SK-N-DZ (cell line): ENCODE data around the gene LHCGR. TPM values are rescaled to one million over a fixed set of nuclear protein-coding genes. Genes with fewer than 3 reads are reported as not detected.
A peak's percentile ranks its signal among the peaks of the same experiment; 100 is the strongest.

ENCODE experiments used
- DNase-seq: peaks from one replicate; pipeline ENCODE4 v3.0.0-alpha.2; 2015; ENCODE audit warnings: low spot score
- polyA plus RNA-seq, 2 experiments: library from polyadenylated mRNA; depleted of rRNA; stranded (reverse); fragments of >200 nt; gene quantifications; 2 replicates each; pipeline ENCODE4 v1.2.3, GENCODE V29; 2014

Gene LHCGR
- 0.46 TPM in 1 of 2 replicates, not detected in the other for polyA plus RNA-seq (2014; cell fraction: cytosol; rRNA removed)
- polyA plus RNA-seq (2014; cell fraction: nucleus; rRNA removed) = 1.8 TPM in 1 of 2 replicates, not detected in the other

DNA sequence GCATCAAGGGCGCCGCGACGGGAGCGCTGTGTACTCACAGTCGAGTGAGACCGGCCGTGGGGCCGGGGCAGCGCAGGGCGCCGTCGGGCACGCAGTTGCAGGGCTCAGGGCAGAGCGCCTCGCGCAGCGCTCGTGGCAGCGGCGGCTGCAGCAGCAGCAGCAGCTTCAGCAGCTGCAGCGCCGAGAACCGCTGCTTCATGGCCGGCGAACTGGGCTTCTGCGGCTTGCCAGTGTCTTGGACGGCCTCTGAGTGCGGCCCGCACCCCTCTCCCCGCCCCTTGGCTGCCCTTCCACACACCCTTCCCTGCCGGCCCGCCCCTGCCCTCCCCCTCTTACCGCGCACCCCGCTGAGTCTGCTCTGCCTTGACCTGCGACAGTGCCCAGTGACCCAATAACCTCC, at the start of gene LHCGR:
TSS of gene LHCGR (minus strand) at position 252 of the 400 bp plus-strand sequence. CDS start at position 199, 53 bp downstream.
- peak; percentile 14 for DNase-seq

DNA sequence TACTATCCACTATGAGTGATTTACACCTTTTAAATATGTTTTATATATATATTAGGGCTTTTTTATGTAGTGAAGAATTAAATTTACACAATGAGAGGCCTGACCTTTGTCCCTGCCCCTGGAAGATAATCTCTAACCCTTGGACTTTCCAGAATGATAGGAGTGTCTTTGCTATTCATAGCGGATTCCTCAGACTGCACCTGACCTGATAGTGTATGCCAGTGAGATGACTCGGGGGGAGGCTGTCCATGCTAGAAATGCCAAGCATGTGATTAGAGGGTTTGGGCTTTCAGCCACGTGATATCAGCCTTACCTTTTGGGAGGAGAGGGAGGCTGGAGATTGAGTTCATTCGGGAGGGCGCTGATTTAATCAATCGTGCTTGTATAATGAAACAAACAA, 44.1 kb upstream of the LHCGR start:
- no peak for DNase-seq

DNA sequence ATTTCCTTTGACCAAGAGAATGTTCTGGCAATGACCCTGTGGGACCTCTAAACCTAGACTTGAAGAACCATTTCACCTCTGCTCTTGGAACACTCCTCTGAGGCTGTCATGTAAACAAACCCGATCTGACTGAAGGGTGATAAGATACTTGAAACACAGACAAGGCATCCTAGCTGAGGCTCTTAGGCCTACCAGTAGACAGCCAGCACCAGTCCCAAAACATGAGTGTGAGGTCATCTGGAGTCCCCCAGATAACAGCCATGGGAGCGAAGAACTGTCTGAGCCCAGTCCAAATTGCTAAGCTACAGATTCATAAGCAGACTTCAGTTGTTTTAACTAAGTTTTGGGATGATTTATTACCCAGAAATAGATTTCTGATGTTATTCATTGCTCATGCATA, 39.5 kb upstream of the LHCGR start:
- no peak for DNase-seq

DNA sequence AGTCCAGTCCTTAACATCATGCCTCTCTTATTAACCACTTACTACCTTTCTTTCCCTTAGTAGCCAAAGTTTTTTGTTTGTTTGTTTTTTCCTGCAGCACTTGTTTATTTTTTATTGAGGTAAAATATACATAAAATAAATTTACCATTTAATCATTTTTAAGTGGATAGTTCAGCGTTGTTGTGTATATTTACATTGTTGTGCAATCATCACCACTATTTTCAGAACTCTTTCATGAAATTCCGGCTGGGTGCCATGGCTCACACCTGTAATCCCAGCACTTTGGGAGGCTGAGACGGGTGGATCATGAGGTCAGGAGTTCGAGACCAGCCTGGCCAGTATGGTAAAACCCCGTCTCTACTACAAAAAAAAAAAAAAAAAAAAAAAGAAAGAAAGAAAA, 38.1 kb upstream of the LHCGR start:
- DNase-seq = no peak

DNA sequence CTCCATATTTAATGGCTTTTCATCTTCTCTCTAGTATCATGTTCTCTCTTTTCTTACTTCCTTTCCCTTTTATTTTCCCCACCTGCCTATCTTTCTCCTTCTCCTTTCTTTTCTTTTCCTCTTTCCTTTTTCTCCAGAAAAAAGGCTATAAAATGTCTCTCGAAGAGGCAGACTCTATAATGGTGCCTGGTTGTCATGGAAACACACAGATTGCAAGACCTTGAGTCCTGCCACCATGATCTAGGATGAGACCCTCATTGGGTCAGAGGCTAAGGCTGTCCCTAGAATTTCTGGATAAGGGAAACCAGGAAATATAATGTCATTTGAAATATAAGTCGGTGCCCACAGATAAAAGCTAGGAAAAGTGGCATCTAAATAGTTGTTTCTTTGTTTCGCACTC, 36.5 kb upstream of the LHCGR start:
- peak; percentile 24 for DNase-seq

DNA sequence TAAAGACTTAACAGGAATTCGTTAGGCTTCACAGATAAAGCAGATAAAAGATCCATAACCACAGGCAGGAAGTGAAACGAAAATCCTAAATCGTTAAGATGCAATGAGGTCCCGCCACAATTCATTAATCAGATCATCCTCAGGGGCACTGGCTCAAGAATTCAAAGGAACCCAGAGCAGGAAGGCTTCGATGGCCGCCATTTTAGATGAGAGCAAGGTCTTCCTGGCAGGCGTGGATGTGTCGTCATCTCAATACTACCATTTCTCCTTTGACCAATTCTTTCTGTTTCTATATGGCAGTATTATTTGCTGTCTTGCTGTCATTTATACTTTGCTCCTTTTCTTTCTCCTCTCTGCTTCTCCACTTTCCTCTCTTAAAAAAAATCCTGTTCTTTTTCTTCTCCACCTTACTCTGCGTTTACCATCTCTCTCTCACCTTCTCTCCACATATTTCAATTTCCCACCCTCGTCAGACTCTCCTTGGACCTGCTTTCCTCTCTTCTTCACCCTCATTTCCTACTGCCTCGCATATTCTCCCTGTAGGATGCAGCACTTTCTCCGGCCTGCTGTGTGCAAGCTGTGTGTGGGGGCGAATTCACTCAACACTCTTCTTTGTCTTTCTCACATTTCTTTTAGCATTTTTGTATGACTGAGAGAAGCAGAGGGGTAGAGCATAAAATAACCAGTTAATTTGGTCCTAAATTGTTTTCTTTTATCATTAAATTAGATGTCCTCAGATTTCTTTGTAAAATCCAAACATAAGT, 35.1 kb upstream of the LHCGR start:
- no peak for DNase-seq

DNA sequence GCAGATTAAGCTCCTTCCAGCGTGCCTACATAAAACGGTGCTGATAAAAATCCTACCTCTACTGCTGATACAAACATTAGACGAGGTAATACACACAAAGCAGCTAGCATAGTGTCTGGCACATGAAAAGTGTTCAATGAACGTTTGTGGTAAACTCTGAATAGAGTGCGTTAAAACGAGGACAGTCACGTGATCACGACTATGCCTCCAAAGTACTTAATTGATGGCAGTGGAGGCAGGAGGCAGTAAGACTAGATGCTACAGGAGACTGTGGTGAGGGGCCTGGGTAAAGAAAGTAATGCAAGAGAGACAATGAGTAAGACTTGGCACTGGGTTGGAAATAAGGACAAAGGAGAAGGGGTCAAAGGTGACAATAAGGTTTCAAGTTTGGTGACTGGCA, 32.1 kb upstream of the LHCGR start:
- DNase-seq = no peak

DNA sequence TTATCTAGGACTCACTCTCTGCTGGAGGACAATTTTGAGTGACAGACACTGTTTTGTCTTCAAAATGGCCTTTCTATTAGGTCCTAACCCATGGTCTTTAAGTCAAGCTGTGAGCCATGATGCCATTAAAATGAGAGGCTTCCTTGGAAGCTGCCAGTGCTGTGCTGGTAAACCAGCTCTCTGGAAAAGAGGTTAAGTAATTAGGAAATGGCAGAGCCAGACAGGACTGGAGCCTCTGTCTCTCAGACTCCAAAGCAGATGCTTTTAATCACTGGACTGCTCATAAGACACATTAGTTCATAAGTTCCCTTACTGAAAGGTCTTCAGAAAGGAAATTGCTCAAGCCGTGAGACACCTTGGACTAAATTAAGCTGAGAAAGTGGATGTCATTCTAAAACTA, 25.8 kb upstream of the LHCGR start:
- DNase-seq = peak; percentile 66

DNA sequence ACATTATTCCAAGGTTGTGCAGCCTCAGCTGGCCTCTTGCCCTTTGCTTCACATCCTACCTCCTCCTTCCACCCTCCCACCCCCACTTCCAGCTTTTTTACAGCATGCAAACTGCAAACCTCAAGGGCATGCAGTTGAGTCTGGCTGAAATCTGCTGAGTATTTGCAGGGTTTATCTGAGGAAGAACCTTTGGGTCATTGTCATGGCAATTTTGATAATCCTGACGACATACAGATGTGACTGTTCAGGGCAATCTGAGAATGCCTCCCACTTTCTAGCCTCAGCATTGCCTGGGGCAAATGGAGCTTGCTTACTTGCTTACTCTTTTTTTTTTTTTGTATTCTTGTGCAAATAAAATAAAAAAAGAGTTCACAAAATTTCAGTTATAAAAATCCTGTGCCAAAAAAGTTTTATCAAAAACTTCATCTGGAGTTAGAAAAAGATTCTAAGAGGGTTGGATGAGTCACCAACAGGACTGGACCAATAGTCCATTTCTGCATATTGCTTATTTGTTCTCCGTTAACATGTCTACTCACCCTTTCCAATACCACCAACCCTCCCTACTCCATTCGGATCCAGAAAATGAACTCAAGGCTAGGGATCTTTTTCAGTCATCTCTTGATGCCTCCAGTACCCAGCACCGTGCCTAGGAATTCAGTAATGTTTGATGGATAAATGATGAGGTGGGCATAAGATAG, 23.6 kb upstream of the LHCGR start:
- DNase-seq = peak; percentile 28

DNA sequence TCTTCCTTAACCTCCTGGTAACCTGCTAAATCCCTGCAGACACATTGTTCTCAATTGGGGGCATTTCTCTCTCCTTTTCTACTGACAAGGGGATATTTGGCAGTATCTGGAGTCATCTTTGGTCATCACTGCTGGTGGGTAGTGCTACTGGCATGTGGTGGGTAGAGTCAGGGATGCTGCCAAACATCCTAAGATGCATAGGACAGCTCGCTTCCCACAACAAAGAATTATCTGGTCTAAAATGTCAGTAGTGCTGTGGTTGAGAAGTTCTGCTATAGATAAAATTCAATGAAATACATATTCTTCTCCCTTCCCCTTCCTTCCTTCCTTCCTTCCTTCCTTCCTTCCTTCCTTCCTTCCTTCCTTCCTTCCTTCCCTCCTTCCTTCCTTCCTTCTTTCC, 18.7 kb upstream of the LHCGR start:
- DNase-seq = no peak

DNA sequence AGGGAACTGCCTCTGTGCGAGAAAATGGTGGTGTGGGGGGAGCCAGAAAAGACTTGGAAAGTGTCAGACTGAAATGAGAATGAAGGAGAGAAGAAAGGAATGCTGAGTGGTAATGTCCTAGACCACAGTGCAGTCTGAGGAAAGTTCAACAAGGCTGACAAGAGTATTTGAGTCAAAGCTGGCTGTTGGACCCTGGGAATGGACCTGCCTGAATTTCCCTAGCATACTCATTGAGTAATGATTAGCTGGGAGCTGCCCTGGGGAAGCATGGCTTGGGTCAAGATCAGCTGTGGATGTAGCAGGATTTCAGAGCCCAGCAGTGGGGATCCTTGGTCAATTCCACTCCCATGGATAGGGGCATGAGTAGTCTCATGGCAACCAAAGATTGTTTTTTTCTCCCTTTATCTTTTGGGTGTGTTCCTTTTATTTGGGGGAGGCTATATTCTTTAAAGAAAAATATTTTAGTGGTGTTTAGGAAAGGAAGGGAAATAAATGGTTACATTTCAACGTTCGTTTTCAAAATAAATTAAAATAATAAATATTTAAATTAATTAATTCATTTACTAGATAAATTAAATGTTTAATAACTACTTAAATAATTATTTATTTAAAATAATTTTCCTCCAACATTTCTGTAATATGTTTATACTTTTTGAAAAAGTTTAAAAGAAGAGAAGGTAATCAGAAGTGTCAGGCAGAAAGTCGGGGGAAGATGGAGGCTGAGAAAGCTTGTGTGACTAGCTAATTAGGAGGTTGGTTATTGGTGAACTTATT, 15.9 kb upstream of the LHCGR start:
- no peak for DNase-seq

DNA sequence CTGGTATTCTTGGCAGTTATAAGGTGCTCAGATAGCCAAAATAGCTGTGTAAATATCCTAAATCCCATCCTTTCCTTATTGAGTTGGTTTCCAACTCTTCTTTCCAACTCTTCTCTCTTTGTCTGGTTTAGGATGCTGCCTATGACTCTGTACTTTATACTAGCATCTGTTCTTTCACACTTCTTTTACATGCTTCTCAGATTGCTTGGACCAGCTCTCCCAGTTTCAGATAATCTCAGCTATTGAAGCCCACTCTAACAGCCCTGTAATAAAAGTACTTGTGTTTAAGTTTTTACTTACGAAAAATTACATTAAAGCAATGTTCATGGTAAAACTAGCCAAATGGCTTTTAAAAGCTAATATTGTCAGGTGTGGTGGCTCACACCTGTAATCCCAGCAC, 14.7 kb upstream of the LHCGR start:
- DNase-seq = no peak

DNA sequence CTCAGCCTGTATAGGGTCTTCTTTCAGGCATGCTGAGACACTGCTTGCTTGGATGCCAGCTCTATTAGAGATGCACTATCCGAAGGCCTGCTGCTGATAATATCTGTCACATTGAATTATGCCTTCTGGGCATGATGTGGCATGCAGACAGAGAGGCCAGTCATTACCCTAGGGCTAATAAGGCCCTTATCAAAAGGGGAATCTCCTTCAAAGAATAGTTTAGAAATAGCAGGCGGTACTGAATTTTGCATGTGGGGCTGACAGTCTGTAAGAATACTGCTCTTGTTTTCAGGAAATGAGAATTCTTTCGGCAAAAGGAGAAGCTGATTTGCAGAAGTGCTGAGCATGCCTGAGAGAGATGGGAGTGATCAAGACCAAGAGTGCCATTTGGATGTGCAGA, 13.1 kb upstream of the LHCGR start:
- peak; percentile 75 for DNase-seq

DNA sequence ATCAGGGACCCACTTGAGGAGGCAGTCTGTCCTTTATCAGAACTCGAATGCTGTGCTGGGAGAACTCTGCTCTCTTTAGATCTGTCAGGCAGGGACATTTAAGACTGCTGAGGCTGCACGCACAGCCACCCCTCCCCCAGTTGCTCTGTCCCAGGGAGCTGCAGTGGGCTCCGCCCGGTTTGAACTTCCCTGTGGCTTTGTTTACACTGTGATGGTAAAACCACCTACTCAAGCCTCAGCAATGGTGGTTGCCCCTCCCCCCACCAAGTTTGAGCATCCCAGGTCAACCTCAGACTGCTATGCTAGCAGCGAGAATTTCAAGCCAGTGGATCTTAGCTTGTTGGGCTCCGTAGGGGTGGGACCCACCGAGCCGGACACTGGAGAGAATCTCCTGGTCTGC, 11.8 kb upstream of the LHCGR start:
- DNase-seq = no peak

DNA sequence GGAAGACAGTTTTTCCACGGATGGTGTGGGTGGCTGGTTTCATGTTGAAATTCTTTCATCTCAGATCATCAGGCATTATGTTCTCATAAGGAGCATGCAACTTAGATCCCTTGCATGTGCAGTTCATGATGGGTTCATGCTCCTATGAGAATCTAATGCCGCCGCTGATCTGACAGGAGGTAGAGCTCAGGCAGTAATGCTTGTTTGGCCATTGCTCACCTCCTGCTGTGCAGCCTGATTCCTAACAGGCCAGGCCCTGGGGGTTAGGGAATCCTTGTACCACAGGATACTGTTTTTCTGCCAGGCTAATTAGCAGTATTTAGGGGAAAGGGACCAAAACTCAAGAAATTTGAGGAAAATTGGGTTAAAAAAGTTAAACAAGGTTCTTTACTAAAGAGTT, 5.3 kb upstream of the LHCGR start:
- no peak for DNase-seq

DNA sequence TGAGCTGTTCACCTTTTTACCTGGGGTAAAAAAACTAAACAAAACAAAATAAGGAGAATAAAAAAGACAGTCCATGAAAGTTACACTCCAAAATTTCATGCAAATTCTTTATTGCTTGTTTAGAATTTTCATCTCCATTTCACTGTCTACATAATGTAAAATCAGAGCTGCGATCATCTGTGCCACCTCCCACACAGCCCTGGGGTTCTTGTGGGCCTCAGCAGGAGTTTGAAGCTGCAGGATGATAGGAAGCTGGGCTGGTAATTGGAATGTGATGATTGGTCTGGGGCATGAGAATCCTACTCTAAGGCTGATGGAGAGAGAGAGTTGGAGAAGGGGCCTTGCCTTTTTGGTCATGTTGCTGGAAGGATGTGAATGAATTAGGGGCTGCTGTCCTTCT, 4.2 kb upstream of the LHCGR start:
- DNase-seq = no peak

DNA sequence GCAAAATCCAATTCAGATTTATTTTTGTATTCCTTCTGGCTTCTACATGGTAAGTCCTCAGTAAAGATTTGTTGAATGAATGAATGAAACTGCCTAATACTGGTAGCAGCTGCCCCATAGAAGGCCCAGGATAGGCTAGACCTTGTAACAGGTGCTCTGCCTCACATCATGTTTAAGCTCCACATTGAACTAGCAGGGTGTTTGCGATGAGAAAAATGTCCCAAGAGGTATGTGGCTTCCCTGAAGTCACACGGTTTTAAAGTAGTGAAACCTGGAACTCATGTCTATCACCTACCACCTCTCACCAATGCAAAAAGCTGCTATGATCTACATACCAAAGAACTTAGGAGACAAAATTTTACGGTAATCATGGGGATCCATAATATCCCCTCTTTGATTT, 765 bp upstream of the LHCGR start:
- no peak for DNase-seq

DNA sequence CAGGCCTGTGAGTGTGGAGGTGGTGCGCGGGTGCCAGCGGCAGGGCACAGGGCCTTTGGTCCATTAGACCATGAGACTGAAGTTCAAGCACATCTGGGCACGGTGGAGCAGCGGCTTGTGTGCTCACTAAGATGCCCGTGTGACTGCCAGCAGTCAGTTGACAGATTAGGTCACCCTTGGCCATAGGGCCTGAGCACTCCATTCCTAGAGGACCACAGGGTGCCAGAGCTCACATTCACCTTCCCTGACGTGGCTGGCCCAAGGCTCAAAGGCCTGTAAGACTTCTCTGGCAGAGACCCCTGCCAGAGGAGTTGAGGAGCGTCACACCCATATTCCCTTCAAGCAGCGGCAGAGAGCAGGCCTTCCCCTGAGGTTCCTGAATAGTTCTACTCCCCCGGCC, 650 bp downstream of the LHCGR start:
- no peak for DNase-seq

DNA sequence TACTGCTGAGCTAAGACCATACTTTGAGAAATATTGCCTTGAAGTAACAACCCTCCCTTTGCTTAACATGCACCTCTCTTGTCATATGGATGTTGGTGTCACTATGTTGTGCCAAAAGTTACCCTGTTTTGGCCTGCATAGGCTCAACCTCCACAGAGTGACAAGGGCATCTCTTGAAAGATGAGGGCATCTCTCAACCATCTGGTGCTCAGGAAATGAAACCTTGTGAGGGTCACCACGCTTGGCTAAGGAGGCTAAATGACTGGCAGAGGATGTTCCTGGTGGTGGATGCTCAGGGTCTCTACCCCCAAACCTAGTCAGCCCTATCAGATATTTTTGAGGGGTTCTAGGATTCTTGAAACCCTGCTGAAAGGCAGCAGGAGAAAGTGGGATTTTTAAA, 2.3 kb downstream of the LHCGR start:
- no peak for DNase-seq

DNA sequence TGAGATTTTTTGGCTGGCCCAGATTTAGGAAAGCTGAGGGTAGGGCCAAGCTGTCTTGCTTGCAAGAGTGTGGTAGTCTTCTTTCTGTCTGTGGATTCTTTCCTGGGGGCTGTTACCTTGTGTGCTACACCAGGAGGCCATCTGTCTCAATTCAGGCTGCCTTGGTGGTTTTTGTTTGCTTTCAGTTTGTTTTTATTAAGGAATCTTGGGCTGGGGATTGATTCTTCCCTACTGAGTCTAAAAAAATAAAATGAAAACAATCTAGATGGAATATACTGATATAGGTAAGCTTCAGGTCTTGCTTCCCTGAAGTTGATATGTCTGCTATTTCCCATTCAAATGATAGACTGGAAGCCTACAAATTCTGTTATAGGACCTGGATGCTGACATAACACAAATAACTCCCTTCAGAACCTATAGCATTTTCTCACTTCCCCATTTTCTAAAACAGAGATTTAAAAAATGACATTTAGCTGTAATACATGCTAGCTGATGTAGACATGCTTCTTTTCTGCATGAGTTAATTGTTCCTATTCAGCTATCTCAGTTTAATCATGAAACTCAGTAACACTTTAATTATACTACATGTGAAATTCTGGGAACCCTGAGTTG, 5.3 kb downstream of the LHCGR start:
- no peak for DNase-seq

DNA sequence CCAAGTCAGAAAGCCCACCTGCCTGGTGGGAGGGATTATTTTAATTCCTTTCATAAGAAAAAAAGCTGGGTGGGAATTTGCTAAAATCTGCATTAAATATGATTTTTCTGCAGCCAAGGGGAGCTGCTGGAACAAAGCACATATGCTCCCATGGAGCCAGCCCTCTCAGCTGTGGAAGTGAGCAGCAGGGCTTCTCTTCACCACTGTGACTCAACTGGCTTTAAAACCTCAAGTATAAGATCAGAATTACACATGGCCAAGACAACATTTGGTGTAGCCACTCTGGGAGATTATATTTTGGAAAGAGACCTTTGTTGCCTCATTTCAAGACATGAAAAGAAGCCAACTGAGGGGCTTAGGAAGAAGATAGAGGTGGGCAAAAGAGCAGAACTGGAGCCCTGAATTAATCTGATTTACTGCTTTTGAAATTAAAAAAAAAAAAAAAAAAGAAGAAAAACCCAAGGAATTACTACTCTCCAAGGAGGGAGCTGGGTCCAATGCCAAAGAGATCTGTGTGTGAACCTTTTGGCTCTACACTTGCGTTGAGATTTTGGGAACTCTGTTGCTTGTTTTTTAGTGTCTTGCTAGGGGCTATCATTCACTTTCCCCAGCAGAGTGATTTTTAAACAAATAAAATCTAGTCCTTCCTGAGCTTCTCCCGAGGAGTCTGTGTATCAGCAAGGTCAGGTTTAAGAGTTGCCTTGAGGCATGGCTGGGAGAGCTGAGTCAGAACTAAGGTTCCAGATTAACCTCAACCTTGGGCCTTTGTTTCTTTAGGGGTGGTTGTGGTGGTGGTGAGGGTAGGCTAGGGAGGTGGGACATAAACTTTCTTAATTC, 6.0 kb downstream of the LHCGR start:
- DNase-seq = no peak
